HG03575 (cell line): ENCODE measurements around the gene IRF5.
"Not testable (repeated sequence)": the region's sequence is repeated elsewhere in the genome, so short reads cannot be mapped to it uniquely, and the experiment has no call there.

Experiments
- ATAC-seq: cut with Tn5 transposase; IDR thresholded peaks from one replicate; pipeline ENCODE4 v1.9.1; 2021; ENCODE audit not compliant: unreplicated experiment, insufficient number of reproducible peaks, low FRiP score; ENCODE audit errors: extremely low read depth

The IRF5 gene

DNA sequence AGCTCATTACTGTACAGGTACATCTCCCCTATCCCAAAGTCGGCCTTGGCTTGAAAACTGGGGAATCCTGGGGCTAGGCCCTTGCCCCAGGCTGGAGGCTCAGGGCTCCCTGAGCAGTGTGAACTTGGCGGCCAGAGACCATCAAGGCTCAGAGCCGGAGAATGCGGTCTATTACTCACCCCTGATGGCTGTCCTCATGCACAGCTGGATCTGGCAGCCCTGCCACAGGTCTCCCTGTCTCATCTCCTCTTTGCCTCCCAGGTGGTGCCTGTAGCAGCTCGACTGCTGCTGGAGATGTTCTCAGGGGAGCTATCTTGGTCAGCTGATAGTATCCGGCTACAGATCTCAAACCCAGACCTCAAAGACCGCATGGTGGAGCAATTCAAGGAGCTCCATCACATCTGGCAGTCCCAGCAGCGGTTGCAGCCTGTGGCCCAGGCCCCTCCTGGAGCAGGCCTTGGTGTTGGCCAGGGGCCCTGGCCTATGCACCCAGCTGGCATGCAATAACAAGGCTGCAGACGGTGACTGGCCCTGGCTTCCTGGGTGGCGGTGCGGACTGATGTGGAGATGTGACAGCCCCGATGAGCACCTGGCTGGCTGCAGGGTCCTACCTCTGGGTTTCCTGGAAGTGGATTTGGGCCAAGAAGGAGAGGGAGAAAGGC, 10.7 kb downstream of the IRF5 start:
- no peak for ATAC-seq

DNA sequence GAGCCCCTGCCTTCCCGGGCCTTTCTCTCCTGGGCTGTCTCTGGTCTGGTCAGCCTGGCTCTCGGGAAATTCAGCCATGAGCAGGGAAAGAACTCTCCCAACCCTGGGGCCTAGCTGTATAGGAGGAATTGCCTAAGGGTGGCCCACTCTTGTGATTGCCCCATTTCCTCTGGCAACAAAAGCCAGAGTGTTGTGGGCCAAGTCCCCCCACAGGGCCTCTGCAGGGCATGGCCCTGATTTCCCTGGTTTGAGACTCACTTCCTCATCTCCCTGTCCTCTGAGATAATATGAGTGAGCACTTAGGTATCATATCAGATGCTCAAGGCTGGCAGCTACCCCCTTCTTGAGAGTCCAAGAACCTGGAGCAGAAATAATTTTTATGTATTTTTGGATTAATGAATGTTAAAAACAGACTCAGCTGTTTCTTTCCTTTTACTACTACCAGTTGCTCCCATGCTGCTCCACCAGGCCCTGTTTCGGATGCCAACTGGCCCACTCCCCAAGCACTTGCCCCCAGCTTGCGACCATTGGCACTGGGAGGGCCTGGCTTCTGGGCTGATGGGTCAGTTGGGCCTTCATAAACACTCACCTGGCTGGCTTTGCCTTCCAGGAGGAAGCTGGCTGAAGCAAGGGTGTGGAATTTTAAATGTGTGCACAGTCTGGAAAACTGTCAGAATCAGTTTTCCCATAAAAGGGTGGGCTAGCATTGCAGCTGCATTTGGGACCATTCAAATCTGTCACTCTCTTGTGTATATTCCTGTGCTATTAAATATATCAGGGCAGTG, 11.4 kb downstream of the IRF5 start:
- no peak for ATAC-seq

DNA sequence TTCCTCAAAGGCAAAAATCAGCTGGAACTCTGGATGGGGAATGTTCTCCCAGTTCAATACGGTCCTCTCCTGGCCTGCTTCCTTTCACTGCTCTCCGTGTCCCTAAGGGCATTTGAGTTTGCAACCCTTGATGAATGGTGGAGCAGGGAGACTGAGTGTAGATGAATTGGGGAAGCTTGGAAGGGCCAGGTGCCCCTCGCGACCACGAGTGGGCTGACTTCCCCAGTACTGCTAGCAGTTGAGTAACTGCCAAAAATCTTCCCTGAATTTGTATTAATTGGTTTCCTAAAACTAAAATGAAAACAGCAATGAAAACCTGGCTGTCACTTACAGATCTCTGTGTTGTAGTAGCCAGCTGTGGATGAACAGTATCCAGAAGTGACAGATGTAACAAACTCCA, 13.6 kb downstream of the IRF5 start:
- ATAC-seq: no peak

DNA sequence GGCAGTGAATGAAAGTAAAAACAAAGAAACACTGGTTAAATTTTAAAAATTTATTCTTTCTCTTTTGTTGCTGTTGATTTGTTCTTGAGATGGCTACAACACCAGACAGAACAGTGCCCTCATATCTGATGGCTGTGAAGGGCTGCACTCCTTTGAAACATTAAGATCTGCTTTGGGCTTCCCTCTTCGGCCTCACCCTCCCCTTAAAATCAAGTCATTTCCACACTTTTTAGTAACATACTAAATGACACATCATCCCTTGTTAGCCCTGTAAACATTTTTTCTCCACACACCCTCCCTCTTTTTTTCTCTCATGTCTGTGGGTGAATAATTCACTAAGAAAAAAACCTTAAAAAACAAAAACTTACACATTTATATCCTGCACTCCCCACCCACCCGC, 16.4 kb downstream of the IRF5 start:
- ATAC-seq: no peak

DNA sequence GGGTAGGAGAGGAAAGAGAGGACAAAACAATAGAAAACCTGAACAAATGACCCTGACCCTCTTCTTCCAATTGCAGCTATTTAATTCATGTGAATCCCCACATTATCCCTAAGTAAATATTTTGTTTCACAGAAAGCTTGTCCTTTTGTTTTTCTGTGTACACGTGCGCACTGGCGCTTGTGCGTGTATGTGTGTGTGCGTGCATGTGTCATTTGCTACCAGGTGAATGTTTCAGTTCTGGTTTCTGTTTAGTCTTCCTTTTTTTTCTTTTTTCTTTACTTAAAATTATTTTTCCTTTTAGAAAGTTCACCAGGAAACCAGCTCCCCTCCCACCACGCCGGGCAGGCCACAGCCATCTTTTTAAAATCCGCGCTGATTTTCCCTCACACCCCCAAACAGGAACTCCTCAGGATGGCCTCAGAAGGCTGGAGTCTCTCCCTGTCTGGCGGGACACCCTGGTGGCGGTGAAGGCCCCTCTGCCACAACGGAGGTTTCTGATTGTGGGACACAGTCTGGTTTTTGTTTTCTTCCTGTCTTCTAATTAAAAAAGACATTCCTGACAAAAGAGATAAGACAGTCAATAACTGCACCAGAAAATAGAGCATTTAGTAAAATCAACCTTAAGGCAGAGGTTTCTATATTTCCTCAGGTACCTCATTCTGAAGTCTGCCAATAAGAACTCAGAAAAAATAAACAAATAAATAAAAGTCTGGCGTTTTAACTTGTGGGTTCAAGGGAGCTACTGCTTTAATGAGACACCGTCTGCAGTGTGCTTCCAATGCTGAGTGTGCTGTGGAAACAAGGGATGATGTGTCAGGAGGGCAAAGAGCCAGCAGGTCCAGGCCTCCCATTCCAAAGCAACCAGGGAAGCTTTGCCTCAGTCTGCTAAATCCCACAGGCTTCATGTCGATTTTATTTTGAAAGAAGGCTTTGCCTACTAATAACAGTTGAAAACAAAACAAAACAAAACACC, 17.4 kb downstream of the IRF5 start:
- no peak for ATAC-seq

DNA sequence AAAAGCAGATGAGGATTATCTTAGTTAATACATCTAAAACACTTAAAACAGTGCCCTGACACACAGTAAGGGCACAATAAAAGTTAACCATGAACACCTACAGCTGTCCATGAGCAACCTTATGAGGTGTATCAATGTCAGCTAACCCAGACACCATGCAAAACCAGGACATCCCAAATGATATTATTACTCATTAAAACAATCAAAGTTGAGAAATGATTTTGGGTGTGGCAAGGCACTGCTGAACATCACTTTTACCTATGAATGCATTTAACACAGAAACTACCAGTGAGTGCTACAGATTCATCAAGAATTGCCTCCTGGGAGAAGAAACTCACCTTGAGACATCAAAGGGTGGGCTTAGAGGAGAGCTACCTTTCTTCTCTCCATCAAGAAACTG, 18.3 kb downstream of the IRF5 start:
- no peak for ATAC-seq

DNA sequence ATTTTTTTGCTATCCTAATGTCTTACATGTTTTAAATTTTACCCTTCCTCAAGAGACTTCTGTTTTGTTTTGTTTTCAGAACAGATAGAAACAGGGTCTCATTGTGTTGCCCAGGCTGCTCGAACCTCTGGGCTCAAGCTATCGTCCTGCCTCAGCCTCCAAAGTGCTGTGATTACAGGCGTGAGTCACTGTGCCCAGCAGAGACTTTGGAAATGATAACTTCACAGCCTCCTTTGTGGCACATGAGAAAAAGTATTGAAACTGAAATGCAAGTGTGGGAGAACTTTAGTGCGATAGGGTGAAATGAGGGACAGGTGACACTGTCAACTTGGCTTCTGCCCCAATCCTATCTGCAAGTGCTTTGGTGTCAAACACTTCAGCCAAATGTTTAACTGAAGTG, 21.6 kb downstream of the IRF5 start:
- ATAC-seq: no peak

DNA sequence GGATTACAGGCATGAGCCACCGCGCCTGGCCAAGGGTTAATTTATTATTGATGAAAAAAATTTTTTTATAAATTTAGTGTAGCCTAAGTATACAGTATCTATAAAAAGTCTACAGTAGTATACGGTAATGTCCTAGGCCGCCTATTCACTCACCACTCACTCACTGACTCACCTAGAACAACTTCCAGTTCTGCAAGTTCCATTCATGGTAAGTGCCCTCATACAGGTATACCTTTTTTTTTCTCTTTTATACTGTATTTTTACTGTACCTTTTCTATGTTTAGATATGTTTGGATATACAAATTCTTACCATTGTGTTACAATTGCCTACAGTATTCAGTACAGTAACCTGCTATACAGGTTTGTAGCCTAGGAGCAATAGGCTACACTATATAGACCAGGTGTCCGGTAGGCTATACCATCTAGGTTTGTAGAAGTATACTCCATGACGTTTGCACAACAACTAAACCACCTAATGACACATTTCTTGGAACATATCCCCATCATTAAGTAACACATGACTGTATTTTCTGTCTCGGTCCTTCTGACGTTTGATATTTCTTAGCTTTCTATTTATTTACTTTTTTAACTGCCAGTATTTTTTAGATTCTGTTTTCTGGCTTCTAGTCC, 23.4 kb downstream of the IRF5 start:
- no peak for ATAC-seq

DNA sequence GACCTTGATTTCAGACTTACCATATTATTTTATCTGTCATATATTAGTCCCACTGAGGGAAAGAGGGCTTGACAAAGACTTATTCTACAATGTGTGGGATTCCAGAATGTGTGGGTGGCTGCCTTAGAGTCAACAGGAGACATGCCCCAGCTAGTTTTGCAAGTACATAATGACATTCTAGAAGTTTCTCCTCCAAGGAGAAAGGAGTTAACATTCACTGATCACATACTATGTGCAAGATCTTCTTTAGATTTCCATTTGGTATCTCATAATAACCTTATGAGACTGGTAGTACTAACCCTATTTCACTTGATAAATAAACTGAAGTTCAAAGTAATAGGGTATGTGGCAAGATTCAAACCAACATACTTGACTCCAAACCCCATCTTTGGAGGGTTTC, 25.2 kb downstream of the IRF5 start:
- no peak for ATAC-seq

DNA sequence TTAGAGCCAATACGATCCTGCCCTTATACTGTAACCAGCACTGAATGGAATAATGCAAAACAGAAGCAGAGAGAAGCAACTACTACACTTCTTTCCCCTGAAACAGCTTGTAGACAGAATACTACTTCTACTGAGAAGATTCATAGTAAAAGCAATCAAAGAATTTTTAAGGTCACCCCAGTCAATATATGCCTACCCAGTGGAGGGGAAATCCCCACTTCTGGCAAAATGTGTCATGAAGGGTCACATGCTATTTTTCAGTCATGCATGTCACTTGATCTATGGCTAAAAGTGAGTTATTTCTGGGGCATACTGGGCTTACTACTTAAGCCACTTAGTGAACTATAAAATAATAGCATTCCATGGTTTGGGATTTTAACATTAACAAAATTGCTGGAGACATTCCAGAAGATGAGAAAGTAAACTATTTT, 25.6 kb downstream of the IRF5 start:
- ATAC-seq: peak; percentile 48

DNA sequence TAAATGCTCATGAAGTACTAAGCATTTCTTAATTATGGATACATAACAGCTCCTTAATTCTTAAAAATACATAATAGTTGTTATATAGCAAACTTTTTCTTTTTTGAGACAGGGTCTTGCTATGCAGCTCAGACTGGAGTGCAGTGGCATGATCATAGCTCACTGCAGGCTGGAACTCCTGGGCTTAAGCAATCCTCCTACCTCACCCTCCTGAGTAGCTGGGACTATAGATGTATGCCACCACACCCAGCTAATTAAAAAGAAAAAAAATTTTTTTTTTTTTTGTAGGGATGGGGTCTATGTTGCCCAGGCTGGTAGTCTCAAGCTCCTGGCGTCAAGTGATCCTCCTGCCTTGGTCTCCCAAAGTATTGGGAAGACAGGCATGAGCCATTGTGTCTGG, 30.9 kb downstream of the IRF5 start:
- no peak for ATAC-seq

DNA sequence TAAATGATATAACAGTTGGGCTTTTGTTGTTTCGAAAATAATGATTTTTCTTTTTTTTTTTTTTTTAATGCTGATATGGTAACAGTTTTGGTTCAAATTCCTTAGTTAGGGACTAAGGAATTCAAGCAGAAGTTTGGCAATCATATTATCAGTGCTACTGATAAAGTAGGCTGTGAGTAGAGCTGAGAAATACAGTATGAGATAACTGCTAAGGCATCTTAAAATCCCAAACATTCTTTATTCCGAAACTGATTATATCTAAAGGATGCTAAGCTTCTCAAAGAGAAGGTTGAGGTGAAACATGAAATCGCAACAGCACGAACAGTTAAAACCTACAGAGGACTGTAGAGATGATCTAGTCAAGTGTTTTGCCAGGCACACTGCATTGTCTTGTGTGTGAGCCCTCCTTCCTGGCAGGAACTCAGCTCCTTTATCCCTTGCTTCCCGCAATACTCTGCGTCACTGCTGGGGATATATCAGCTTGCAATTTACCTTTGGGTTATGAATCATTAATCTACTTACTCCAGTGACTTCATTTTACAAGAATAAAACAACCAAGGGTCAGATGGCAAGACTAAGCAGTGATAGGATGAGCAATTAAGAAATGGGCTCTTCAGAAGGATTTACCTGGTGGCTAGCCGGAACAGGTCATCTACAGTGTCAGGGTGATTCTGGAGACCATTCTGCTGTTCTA, 36.7 kb downstream of the IRF5 start:
- ATAC-seq: no peak

DNA sequence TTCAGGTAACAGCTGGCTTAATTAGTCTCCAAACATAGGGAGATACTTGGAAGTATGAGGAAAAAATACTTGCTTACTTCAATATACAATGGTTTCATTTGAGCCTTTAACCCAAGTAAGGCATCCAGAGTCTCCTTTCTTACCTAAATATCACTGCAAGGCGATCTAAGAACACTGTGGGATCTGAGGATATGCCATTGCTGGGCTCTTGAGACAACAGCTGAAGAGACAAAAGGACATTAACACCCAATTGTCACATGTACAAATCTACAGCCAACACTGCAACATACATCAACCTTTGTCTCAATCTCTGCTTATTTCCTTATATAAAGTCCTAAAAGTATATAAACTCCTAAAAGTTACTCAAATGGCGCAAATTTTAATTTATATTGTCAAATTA, 44.4 kb downstream of the IRF5 start:
- no peak for ATAC-seq

DNA sequence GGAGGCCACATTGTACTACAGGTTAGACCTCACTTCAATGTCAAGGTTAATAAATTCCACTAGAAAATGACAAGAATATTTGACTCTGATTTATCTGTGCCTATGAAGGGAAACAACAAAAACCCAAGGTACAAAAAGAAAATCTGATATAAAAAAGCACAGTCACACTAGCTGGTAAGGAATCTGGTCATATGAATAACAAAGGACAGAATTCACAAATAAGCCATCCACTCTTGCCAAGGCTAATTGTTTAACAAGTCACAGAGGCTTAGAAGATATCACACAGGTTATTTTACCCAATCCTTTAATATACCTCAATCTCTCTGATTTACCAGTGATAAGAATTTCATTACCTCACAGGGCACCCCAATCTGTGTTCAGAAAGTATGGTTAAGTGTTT, 47.9 kb downstream of the IRF5 start:
- ATAC-seq: no peak

DNA sequence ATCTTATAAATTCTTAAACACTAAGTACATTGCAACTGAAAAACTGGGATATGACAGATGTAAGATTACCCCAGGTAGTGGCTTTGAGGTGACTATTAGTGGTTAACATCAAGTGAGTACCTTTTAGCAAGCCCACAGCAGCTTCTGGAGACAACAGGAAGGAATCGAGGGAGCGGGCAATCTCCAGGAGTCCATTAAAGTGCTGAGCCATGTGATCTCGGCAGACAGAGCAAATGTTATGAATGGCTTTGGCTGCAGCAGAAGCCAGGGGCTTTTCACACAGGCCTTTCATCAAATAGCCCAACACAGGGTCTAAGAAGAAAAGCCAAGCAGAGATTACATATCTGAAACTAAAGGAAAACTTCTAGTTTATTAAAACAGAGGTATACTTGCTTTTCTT, 48.9 kb downstream of the IRF5 start:
- ATAC-seq: no peak

DNA sequence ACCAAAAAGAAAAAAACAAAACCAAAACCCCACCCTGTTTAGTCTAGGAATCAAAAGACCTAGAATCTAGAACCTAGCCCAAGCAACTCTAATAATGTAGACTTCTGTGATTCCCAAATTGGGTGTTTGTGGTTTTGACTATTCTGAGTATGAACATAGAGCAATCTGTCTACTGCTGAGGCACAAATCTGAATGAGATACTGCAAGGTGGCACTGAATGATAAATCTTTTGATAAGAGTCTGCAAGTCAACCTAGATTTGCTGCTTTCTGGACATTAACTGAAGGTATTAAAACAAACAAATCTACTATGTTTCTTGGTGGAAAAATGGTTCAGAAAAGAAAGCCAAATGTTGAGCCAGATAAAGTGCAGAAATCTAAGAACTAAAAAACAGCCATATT, 50.6 kb downstream of the IRF5 start:
- no peak for ATAC-seq

DNA sequence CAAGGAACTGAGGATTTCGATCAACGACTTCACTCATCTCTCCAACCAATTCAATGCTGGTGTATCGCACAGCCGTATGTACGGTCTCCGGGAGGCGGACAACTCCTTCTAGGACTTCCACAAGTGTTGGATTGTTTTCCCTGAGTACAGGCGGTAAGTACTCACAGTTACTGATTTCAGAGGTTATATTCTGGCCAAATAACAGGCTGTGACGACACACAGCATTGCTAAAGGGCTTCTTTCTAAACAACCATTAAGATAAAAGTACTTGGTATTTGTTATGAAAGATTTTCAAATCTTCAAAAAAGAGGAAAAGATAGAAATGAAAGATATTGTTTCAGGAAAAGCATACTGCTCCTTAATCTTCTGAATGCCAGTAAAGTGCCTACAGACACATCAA, 52.2 kb downstream of the IRF5 start:
- ATAC-seq: no peak

DNA sequence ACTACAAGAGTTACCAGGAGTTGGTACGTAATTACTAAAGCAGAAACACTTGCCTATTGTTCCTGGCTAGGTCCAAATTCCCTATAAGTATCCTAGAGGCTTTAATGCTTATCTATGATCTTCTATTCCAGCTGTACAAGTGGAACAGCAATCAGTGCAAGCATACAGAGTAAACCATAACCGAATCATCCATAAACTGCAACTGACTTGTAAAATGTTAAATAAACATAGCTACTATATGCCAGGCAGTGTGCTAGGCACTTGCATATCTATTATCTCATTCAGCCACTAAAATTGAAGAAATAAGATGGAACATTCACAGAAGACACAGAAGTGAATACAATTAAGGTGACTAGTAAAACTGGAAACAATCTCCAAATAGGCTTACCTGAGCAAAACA, 55.7 kb downstream of the IRF5 start:
- no peak for ATAC-seq

DNA sequence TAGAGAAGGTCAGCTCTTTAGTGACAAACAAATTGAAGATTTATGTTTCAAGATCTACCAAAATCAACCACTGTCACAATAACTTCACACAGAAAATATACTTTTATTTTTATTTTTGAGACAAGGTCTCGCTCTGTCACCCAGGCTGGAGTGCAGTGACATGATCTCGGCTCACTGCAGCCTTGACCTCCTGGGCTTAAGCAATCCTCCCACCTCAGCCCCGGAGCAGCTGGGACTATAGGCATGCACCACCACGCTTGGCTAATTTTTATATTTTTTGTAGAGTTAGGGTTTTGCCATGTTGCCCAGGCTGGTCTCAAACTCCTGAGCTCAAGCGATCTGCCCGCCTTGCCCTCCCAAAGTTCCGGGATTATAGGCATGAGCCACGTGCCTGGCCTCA, 56.8 kb downstream of the IRF5 start:
- ATAC-seq: not testable (repeated sequence)
